ENCODE results near the gene HBEGF. TPM values are rescaled to one million over a fixed set of nuclear protein-coding genes. Genes with fewer than 3 reads are reported as not detected.

The HBEGF gene
- total and polyA plus RNA-seq, 2 donors (not counting 1 experiment from before 2014, with no cell fraction given) = 1.8 to 10.3 TPM

DNA sequence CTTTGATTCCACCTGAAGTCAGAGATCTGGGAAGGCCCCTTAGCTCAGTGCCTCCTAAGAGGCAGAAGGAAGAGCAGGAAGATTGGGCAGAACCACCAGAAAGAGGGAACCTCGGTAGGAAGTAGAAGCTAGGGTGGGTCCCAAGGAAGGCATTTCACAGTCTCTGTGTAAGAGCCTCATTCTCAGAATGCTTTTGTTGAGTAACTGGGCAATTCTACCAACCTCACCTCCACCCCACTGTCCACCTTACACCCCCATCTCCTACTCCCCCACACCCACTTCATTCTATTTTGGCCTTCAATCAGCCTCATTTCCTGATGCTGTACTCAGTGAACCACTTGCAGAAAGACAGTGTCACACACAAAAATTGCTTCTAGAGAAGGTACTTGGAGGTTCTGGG lies 3.5 kb downstream of the HBEGF start:
- H3K79me2 ChIP-seq (ENCODE audit: control insufficient read depth, insufficient read depth, low read length) = peaks cover 22% of the 10 kb centered on the region
- TF ChIP-seq, protein P1, sequence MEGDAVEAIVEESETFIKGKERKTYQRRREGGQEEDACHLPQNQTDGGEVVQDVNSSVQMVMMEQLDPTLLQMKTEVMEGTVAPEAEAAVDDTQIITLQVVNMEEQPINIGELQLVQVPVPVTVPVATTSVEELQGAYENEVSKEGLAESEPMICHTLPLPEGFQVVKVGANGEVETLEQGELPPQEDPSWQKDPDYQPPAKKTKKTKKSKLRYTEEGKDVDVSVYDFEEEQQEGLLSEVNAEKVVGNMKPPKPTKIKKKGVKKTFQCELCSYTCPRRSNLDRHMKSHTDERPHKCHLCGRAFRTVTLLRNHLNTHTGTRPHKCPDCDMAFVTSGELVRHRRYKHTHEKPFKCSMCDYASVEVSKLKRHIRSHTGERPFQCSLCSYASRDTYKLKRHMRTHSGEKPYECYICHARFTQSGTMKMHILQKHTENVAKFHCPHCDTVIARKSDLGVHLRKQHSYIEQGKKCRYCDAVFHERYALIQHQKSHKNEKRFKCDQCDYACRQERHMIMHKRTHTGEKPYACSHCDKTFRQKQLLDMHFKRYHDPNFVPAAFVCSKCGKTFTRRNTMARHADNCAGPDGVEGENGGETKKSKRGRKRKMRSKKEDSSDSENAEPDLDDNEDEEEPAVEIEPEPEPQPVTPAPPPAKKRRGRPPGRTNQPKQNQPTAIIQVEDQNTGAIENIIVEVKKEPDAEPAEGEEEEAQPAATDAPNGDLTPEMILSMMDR (conservative IDR thresholded peaks at IDR 0.05 in 1 of 2, IDR thresholded peaks at IDR 0.05 in 1 of 2; ENCODE audit: low read depth in 1 of 2, low read length in 2 of 2) = no peak
- TF ChIP-seq EZH2 (IDR thresholded peaks at IDR 0.05; ENCODE audit: low read length, missing control alignments) = no peak
- H3K27ac ChIP-seq (ENCODE audit: insufficient read depth, low read length) = no peak overlapping the region
- H3K4me3 ChIP-seq (replicated peaks in 1 of 4; ENCODE audit: control extremely low read depth in 1 of 4, insufficient read depth in 1 of 4, low read depth in 3 of 4, low read length in 4 of 4) = no peak overlapping the region
- H4K20me1 ChIP-seq (ENCODE audit: control insufficient read depth, extremely low read depth, insufficient read depth, low read length) = no peaks in the 10 kb centered on the region
- H3K27me3 ChIP-seq (ENCODE audit: control insufficient read depth, insufficient read depth, low read length) = no peaks in the 10 kb centered on the region
- no peaks in the 10 kb centered on the region for H3K9me3 ChIP-seq (ENCODE audit: control insufficient read depth, insufficient read depth, low read depth, low read length)
- H3K4me2 ChIP-seq (ENCODE audit: extremely low read depth, insufficient read depth, low read length) = no peak overlapping the region
- no peak overlapping the region for H2AFZ ChIP-seq (ENCODE audit: low read length)
- H3K4me1 ChIP-seq (ENCODE audit: control insufficient read depth, extremely low read depth, insufficient read depth, low read length) = peaks cover 24% of the 10 kb centered on the region
- DNase-seq (ENCODE audit: low read depth in 2 of 2) = no peak
- H3K36me3 ChIP-seq (ENCODE audit: control insufficient read depth, insufficient read depth, low read length) = peaks cover 5% of the 10 kb centered on the region
- H3K9ac ChIP-seq (ENCODE audit: insufficient read depth, low read length) = no peak overlapping the region

- no peak overlapping the region for H3K4me2 ChIP-seq (ENCODE audit: extremely low read depth, insufficient read depth, low read length)
- H3K36me3 ChIP-seq (ENCODE audit: control insufficient read depth, insufficient read depth, low read length) = peaks cover 5% of the 10 kb centered on the region
- no peak for TF ChIP-seq EZH2 (IDR thresholded peaks at IDR 0.05; ENCODE audit: low read length, missing control alignments)
- TF ChIP-seq, protein P1 (conservative IDR thresholded peaks at IDR 0.05 in 1 of 2, IDR thresholded peaks at IDR 0.05 in 1 of 2; ENCODE audit: low read depth in 1 of 2, low read length in 2 of 2) = no peak
- no peak overlapping the region for H3K27ac ChIP-seq (ENCODE audit: insufficient read depth, low read length)
- no peaks in the 10 kb centered on the region for H3K27me3 ChIP-seq (ENCODE audit: control insufficient read depth, insufficient read depth, low read length)
- peaks cover 27% of the 10 kb centered on the region for H3K79me2 ChIP-seq (ENCODE audit: control insufficient read depth, insufficient read depth, low read length)
- no peaks in the 10 kb centered on the region for H3K9me3 ChIP-seq (ENCODE audit: control insufficient read depth, insufficient read depth, low read depth, low read length)
- H3K4me1 ChIP-seq (ENCODE audit: control insufficient read depth, extremely low read depth, insufficient read depth, low read length) = peaks cover 24% of the 10 kb centered on the region
- H4K20me1 ChIP-seq (ENCODE audit: control insufficient read depth, extremely low read depth, insufficient read depth, low read length) = no peaks in the 10 kb centered on the region
- no peak overlapping the region for H3K4me3 ChIP-seq (replicated peaks in 1 of 4; ENCODE audit: control extremely low read depth in 1 of 4, insufficient read depth in 1 of 4, low read depth in 3 of 4, low read length in 4 of 4)
- DNase-seq (ENCODE audit: low read depth in 2 of 2) = no peak
- H3K9ac ChIP-seq (ENCODE audit: insufficient read depth, low read length) = no peak overlapping the region
- H2AFZ ChIP-seq (ENCODE audit: low read length) = no peak overlapping the region
Measured at GRCh38 chr5:140342287-140342686, 4.1 kb downstream of the HBEGF start.

- H2AFZ ChIP-seq (ENCODE audit: low read length) = no peak overlapping the region
- H3K9ac ChIP-seq (ENCODE audit: insufficient read depth, low read length) = no peak overlapping the region
- H3K4me1 ChIP-seq (ENCODE audit: control insufficient read depth, extremely low read depth, insufficient read depth, low read length) = peaks cover 19% of the 10 kb centered on the region
- H3K4me3 ChIP-seq (replicated peaks in 1 of 4; ENCODE audit: control extremely low read depth in 1 of 4, insufficient read depth in 1 of 4, low read depth in 3 of 4, low read length in 4 of 4) = no peak overlapping the region
- no peak for TF ChIP-seq EZH2 (IDR thresholded peaks at IDR 0.05; ENCODE audit: low read length, missing control alignments)
- TF ChIP-seq, protein P1 (conservative IDR thresholded peaks at IDR 0.05 in 1 of 2, IDR thresholded peaks at IDR 0.05 in 1 of 2; ENCODE audit: low read depth in 1 of 2, low read length in 2 of 2) = no peak
- peaks cover 27% of the 10 kb centered on the region for H3K79me2 ChIP-seq (ENCODE audit: control insufficient read depth, insufficient read depth, low read length)
- no peaks in the 10 kb centered on the region for H4K20me1 ChIP-seq (ENCODE audit: control insufficient read depth, extremely low read depth, insufficient read depth, low read length)
- H3K27me3 ChIP-seq (ENCODE audit: control insufficient read depth, insufficient read depth, low read length) = no peaks in the 10 kb centered on the region
- no peak overlapping the region for H3K4me2 ChIP-seq (ENCODE audit: extremely low read depth, insufficient read depth, low read length)
- peaks cover 5% of the 10 kb centered on the region for H3K36me3 ChIP-seq (ENCODE audit: control insufficient read depth, insufficient read depth, low read length)
- no peak overlapping the region for H3K27ac ChIP-seq (ENCODE audit: insufficient read depth, low read length)
- H3K9me3 ChIP-seq (ENCODE audit: control insufficient read depth, insufficient read depth, low read depth, low read length) = no peaks in the 10 kb centered on the region
- peak in 1 of 2 donors; percentile 39 for DNase-seq (ENCODE audit: low read depth in 2 of 2)
Measured at GRCh38 chr5:140341591-140341990, 4.8 kb downstream of the HBEGF start.
